Hepatocyte (in vitro differentiated cells): Measurements from ENCODE around the gene TAX1BP1. TPM values are rescaled to one million over a fixed set of nuclear protein-coding genes. Genes with fewer than 3 reads are reported as not detected.

Experiments
- DNase-seq: peaks from one replicate; pipeline ENCODE4 v3.0.0-alpha.2; 2016; ENCODE audit warnings: low spot score
- H2AFZ ChIP-seq: fragments of 200-600 bp; sonication (generic); 2 replicates; pipeline ENCODE4 v1.6.0; 2016; ENCODE audit warnings: antibody characterized with exemption, mild to moderate bottlenecking
- H3K27ac ChIP-seq: fragments of 200-600 bp; sonication (generic); 2 replicates; pipeline ENCODE4 v1.5.1; 2016; ENCODE audit warnings: mild to moderate bottlenecking
- H3K27me3 ChIP-seq: fragments of 200-600 bp; sonication (generic); 2 replicates; pipeline ENCODE4 v1.6.1; 2016
- H3K36me3 ChIP-seq: fragments of 200-600 bp; sonication (generic); replicated peaks from 2 replicates; pipeline ENCODE4 v1.5.1; 2016; ENCODE audit warnings: low read depth; ENCODE audit not compliant: insufficient read depth
- H3K4me1 ChIP-seq: fragments of 200-600 bp; sonication (generic); 2 replicates; pipeline ENCODE4 v1.5.1; 2016; ENCODE audit warnings: mild to moderate bottlenecking, moderate library complexity; ENCODE audit not compliant: insufficient read depth
- H3K4me2 ChIP-seq: fragments of 200-600 bp; sonication (generic); 2 replicates; pipeline ENCODE4 v1.6.0; 2016
- H3K4me3 ChIP-seq: fragments of 200-600 bp; sonication (generic); 2 replicates; pipeline ENCODE4 v1.5.1; 2016; ENCODE audit warnings: mild to moderate bottlenecking
- H3K79me2 ChIP-seq: fragments of 200-600 bp; sonication (generic); 2 replicates; pipeline ENCODE4 v1.6.0; 2017; ENCODE audit warnings: mild to moderate bottlenecking
- H3K9me2 ChIP-seq: fragments of 200-600 bp; sonication (generic); replicated peaks from 2 replicates; pipeline ENCODE4 v1.6.0; 2017; ENCODE audit warnings: mild to moderate bottlenecking; ENCODE audit not compliant: insufficient read depth
- H3K9me3 ChIP-seq: fragments of 200-600 bp; sonication (generic); 2 replicates; pipeline ENCODE4 v1.5.1; 2016; ENCODE audit warnings: low read depth, mild to moderate bottlenecking
- H4K20me1 ChIP-seq: fragments of 200-600 bp; sonication (generic); 2 replicates; pipeline ENCODE4 v1.6.0; 2016; ENCODE audit warnings: mild to moderate bottlenecking; ENCODE audit not compliant: insufficient read depth, poor library complexity, severe bottlenecking
- CTCF ChIP-seq: fragments of 200-600 bp; sonication (generic); IDR thresholded peaks from 2 replicates; pipeline ENCODE4 v1.5.1; 2016; ENCODE audit warnings: antibody characterized with exemption, mild to moderate bottlenecking; ENCODE audit not compliant: poor library complexity
- EZH2 ChIP-seq: fragments of 200-600 bp; sonication (generic); IDR thresholded peaks from 2 replicates; pipeline ENCODE4 v1.6.1; 2016; ENCODE audit warnings: antibody characterized with exemption, mild to moderate bottlenecking, borderline replicate concordance
- EZH2phosphoT487 ChIP-seq: fragments of 200-600 bp; sonication (generic); IDR thresholded peaks from one replicate; pipeline ENCODE4 v1.6.1; 2018; ENCODE audit warnings: antibody characterized with exemption, mild to moderate bottlenecking, low read depth, moderate library complexity; ENCODE audit not compliant: unreplicated experiment, severe bottlenecking
- WGBS: methylation state at CpG from one replicate; pipeline ENCODE4 v1.1.6; 2016; ENCODE audit warnings: low lambda C conversion rate; ENCODE audit errors: missing lambda C conversion rate; 5-methylcytosine and 5-hydroxymethylcytosine counted together
- polyA plus RNA-seq: library from polyadenylated mRNA; unstranded; fragments of >200 nt; fragmentation: Nextera tagmentation; extraction: Ambion mirVana; gene quantifications from 2 replicates; pipeline ENCODE4 v1.2.1, GENCODE V29; 2016
- total RNA-seq: library from RNA; depleted of rRNA; stranded (reverse); fragments of >200 nt; gene quantifications from 2 replicates; pipeline ENCODE4 v1.2.3, GENCODE V29; 2014

The TAX1BP1 gene
- total and polyA plus RNA-seq, 2 experiments from 2014 or later: 104 to 110 TPM

- Histone ChIP-seq H4K20me1 (no peaks in the 10 kb centered on the region), H3K4me3 (no peak overlapping the region), H3K79me2 (no peaks in the 10 kb centered on the region), H3K9me3 (no peaks in the 10 kb centered on the region), H3K4me1 (no peaks in the 10 kb centered on the region), H3K9me2 (no peaks in the 10 kb centered on the region), H3K27ac (no peak overlapping the region), H3K27me3 (no peaks in the 10 kb centered on the region), H3K4me2 (no peak overlapping the region), H3K36me3 (no peaks in the 10 kb centered on the region), H2AFZ (no peak overlapping the region)
- TF ChIP-seq EZH2phosphoT487 (no peak), EZH2 (no peak), CTCF (no peak)
- 75% methylated on average over 3 of the region's 3 CpGs for WGBS
- no peak for DNase-seq
These were observed 35.4 kb upstream of the TAX1BP1 start for GRCh38 chr7:27704422-27705199.

GRCh38 chr7:27705200-27705594, 34.8 kb upstream of the TAX1BP1 start:
- H3K79me2 ChIP-seq: no peaks in the 10 kb centered on the region
- DNase-seq: no peak
- TF ChIP-seq EZH2: no peak
- no peak for TF ChIP-seq EZH2phosphoT487
- TF ChIP-seq CTCF: no peak
- no peaks in the 10 kb centered on the region for H3K9me2 ChIP-seq
- H3K4me1 ChIP-seq: no peaks in the 10 kb centered on the region
- no peaks in the 10 kb centered on the region for H3K9me3 ChIP-seq
- no peaks in the 10 kb centered on the region for H3K27me3 ChIP-seq
- H4K20me1 ChIP-seq: no peaks in the 10 kb centered on the region
- no peak overlapping the region for H3K4me3 ChIP-seq
- no peak overlapping the region for H3K27ac ChIP-seq
- no peak overlapping the region for H2AFZ ChIP-seq
- WGBS: 97% methylated on average over 2 of the region's 2 CpGs
- H3K36me3 ChIP-seq: no peaks in the 10 kb centered on the region
- no peak overlapping the region for H3K4me2 ChIP-seq

- Histone ChIP-seq H3K4me3 (no peak overlapping the region), H3K79me2 (no peaks in the 10 kb centered on the region), H3K9me2 (no peaks in the 10 kb centered on the region), H3K36me3 (no peaks in the 10 kb centered on the region), H3K27ac (no peak overlapping the region), H2AFZ (no peak overlapping the region), H3K4me1 (no peaks in the 10 kb centered on the region), H4K20me1 (no peaks in the 10 kb centered on the region), H3K4me2 (no peak overlapping the region), H3K9me3 (no peaks in the 10 kb centered on the region), H3K27me3 (no peaks in the 10 kb centered on the region)
- WGBS: 96% methylated on average over 6 of the region's 6 CpGs
- TF ChIP-seq CTCF: no peak
- TF ChIP-seq EZH2phosphoT487: no peak
- TF ChIP-seq EZH2: no peak
- no peak for DNase-seq
These were observed 31.5 kb upstream of the TAX1BP1 start for GRCh38 chr7:27708485-27708884.
